ENCODE results near the gene ZNF462. TPM values are rescaled to one million over a fixed set of nuclear protein-coding genes. Genes with fewer than 3 reads are reported as not detected.
A peak's percentile ranks its signal among the peaks of the same experiment; 100 is the strongest.

ZNF462 gene
- total RNA-seq, 1 donor from 2014 or later: 29.2 TPM

DNA sequence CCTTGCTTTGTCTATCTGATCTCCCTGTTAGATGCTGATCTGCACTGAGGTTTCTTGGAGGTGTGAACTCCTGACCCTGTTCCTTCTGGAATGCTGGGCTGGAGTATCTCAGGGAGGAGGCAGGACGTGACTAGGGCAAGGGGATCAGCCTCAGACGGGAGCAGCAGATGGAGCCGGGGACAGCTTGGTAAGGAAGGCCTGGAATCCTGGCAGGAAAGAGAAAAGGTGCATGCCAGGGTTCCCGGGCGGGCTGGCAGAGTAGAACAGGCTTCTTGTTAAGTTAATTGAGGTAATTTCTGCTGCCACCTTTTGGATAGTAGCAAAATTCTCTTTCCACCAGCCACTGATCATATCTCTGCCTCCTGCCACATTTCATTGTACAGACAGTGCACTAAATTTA is 180.9 kb downstream of the ZNF462 start:
- peaks cover 6% of the 10 kb centered on the region for H3K4me1 ChIP-seq
- H3K36me3 ChIP-seq: no peaks in the 10 kb centered on the region
- TF ChIP-seq, protein P1, sequence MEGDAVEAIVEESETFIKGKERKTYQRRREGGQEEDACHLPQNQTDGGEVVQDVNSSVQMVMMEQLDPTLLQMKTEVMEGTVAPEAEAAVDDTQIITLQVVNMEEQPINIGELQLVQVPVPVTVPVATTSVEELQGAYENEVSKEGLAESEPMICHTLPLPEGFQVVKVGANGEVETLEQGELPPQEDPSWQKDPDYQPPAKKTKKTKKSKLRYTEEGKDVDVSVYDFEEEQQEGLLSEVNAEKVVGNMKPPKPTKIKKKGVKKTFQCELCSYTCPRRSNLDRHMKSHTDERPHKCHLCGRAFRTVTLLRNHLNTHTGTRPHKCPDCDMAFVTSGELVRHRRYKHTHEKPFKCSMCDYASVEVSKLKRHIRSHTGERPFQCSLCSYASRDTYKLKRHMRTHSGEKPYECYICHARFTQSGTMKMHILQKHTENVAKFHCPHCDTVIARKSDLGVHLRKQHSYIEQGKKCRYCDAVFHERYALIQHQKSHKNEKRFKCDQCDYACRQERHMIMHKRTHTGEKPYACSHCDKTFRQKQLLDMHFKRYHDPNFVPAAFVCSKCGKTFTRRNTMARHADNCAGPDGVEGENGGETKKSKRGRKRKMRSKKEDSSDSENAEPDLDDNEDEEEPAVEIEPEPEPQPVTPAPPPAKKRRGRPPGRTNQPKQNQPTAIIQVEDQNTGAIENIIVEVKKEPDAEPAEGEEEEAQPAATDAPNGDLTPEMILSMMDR (IDR thresholded peaks at IDR 0.05; ENCODE audit: borderline replicate concordance): peak; percentile 36
- no peaks in the 10 kb centered on the region for H3K9me3 ChIP-seq (replicated peaks)
- intact Hi-C loops (cut with micrococcal nuclease): no loop called here
- H3K27me3 ChIP-seq (ENCODE audit: low read depth): no peaks in the 10 kb centered on the region
- no peak for DNase-seq
- no peak overlapping the region for H3K27ac ChIP-seq (replicated peaks)
- no peak overlapping the region for H3K4me3 ChIP-seq

DNA sequence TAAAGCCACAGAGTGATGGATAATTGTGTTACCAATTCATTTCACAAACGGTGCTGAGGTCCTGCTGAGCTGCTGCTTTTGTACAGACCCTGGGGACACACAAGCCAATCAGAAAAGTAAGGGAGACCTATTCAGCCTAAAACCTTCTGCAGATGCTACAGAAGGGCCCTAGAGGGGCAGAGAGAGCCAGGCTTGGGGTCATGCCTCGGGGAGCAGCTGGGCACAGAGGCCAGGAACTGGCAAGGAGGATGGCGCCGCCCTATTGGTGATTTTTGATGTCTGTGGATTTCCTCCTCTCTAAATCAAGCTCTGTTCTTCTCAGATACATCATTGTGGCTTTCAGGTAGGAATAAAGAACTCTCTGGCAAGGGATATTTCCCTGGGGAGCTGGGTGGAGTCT is 181.9 kb downstream of the ZNF462 start:
- intact Hi-C loops (cut with micrococcal nuclease): no loop called here
- DNase-seq: no peak
- H3K4me1 ChIP-seq: peaks cover 6% of the 10 kb centered on the region
- no peak overlapping the region for H3K27ac ChIP-seq (replicated peaks)
- H3K36me3 ChIP-seq: no peaks in the 10 kb centered on the region
- H3K27me3 ChIP-seq (ENCODE audit: low read depth): no peaks in the 10 kb centered on the region
- no peaks in the 10 kb centered on the region for H3K9me3 ChIP-seq (replicated peaks)
- no peak overlapping the region for H3K4me3 ChIP-seq
- TF ChIP-seq, protein P1 (IDR thresholded peaks at IDR 0.05; ENCODE audit: borderline replicate concordance): no peak

DNA sequence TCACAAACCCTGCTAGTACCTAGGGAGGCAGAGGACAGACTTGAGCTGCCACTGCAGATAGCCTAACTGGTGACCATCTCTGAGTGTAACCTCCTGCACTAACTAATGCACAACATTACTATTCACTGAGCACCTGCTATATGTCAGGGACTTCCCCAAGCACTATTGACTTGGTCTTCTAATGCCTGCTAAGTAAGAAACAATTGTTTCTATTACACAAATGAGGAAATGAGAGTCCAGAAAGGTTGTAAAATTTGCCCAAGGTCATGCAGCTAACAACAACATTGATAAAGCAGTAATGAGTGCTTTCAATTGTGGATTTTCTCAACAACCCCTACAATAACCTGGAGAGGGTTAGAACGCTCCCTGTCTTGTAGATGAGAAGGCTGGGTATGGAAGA is 183.7 kb downstream of the ZNF462 start:
- Histone ChIP-seq H3K27ac (replicated peaks) (no peak overlapping the region), H3K9me3 (replicated peaks) (no peaks in the 10 kb centered on the region), H3K4me3 (no peak overlapping the region), H3K36me3 (no peaks in the 10 kb centered on the region), H3K4me1 (peaks cover 6% of the 10 kb centered on the region), H3K27me3 (ENCODE audit: low read depth) (no peaks in the 10 kb centered on the region)
- DNase-seq: no peak
- TF ChIP-seq, protein P1 (IDR thresholded peaks at IDR 0.05; ENCODE audit: borderline replicate concordance): no peak
- intact Hi-C loops (cut with micrococcal nuclease): no loop called here

DNA sequence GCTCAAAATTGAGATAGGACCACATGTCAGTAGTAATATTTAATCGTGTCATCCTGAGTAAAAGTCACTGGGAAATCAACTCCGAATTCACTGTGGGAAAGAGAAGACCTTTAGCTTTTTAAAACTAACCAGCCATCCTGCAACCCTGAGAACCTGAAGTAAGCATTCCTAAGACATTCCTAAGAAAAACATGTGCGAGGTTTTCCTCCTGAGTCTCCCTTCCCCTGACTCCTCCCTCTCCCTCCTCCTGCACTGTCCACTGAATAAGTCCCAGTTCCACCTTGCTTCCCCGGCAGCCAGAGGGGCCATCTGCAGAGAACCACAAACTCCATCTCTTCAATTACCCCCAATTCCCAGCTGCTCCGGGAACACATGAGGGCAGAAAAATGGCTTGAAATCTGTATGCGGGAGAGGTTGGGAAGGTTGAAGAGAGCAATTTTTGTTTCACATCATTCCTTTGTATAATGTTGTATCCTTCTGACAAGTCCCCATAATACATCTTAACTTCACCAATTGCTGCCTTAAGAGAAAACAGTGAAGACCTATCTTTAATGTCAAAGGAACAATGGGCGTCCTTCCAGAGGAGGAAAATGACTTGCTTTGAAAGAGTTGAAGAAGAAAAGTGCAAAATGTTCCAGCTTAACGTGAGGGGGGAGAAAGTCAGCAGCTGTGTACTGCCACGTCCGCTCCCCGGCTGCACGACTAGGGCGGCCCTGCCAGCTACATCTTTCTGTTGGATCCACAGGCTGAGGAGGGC is 186.3 kb downstream of the ZNF462 start:
- Histone ChIP-seq H3K4me3 (no peak overlapping the region), H3K4me1 (peaks cover under 1% of the 10 kb centered on the region), H3K27ac (replicated peaks) (no peak overlapping the region), H3K27me3 (ENCODE audit: low read depth) (no peaks in the 10 kb centered on the region), H3K36me3 (no peaks in the 10 kb centered on the region), H3K9me3 (replicated peaks) (no peaks in the 10 kb centered on the region)
- intact Hi-C loops (cut with micrococcal nuclease): no loop called here
- DNase-seq: no peak
- TF ChIP-seq, protein P1 (IDR thresholded peaks at IDR 0.05; ENCODE audit: borderline replicate concordance): no peak

DNA sequence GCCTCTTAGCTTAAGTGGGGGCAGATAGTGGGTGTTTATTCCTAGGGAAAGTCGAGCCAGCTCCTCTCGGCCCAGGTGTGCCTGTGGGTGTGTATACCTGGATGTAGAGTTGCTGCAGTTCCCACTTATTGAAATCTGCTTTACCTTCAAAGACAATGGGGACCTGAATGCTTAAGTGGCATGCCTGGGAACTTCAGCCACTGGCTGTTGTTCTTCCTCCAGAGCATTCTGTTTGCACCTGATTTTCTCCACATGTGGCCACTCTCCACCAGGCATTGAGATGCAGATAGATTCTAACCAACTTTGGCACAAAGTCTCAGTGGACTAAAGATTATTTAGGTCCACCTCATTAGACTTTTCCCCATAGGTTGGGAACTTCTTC is 186.8 kb downstream of the ZNF462 start:
- intact Hi-C loops (cut with micrococcal nuclease): no loop called here
- DNase-seq: no peak
- Histone ChIP-seq H3K9me3 (replicated peaks) (no peaks in the 10 kb centered on the region), H3K27ac (replicated peaks) (no peak overlapping the region), H3K27me3 (ENCODE audit: low read depth) (no peaks in the 10 kb centered on the region), H3K4me1 (no peaks in the 10 kb centered on the region), H3K4me3 (no peak overlapping the region), H3K36me3 (no peaks in the 10 kb centered on the region)
- TF ChIP-seq, protein P1 (IDR thresholded peaks at IDR 0.05; ENCODE audit: borderline replicate concordance): no peak
